ENCODE results near the gene MRPL43. TPM values are rescaled to one million over a fixed set of nuclear protein-coding genes. Genes with fewer than 3 reads are reported as not detected.

The MRPL43 gene
- total and polyA plus RNA-seq, 2 donors from 2014 or later: 81.5 to 157 TPM

GRCh38 chr10:101005361-101005760, 18.1 kb upstream of the MRPL43 start:
- no peak for FAIRE-seq
- peaks cover 0 to 25% (median 17%) of the 10 kb centered on the region in 3 donors for H3K36me3 ChIP-seq (ENCODE audit: control insufficient read depth in 2 of 3, insufficient read depth in 3 of 3, low read length in 3 of 3)
- DNase-seq: peak in 1 of 5 donors; percentile 41

GRCh38 chr10:101003639-101004206, 16.4 kb upstream of the MRPL43 start:
- Histone ChIP-seq H3K4me1 (ENCODE audit: control insufficient read depth in 2 of 3, insufficient read depth in 2 of 3, low read depth in 1 of 3, low read length in 3 of 3) (peaks cover 5 to 26% (median 8%) of the 10 kb centered on the region in 3 donors), H3K27ac (ENCODE audit: low read depth in 2 of 2, low read length in 2 of 2) (no peak overlapping the region), H3K9ac (ENCODE audit: low read length in 3 of 3) (no peak overlapping the region), H3K4me3 (ENCODE audit: low read length in 3 of 3) (no peak overlapping the region), H3K9me3 (ENCODE audit: control insufficient read depth in 2 of 3, insufficient read depth in 1 of 3, low read length in 3 of 3) (no peaks in the 10 kb centered on the region), H3K27me3 (ENCODE audit: control insufficient read depth, insufficient read depth, low read length) (no peaks in the 10 kb centered on the region), H3K36me3 (ENCODE audit: control insufficient read depth in 2 of 3, insufficient read depth in 3 of 3, low read length in 3 of 3) (peaks cover 0 to 25% (median 17%) of the 10 kb centered on the region in 3 donors)
- FAIRE-seq: no peak
- TF ChIP-seq, protein P1, sequence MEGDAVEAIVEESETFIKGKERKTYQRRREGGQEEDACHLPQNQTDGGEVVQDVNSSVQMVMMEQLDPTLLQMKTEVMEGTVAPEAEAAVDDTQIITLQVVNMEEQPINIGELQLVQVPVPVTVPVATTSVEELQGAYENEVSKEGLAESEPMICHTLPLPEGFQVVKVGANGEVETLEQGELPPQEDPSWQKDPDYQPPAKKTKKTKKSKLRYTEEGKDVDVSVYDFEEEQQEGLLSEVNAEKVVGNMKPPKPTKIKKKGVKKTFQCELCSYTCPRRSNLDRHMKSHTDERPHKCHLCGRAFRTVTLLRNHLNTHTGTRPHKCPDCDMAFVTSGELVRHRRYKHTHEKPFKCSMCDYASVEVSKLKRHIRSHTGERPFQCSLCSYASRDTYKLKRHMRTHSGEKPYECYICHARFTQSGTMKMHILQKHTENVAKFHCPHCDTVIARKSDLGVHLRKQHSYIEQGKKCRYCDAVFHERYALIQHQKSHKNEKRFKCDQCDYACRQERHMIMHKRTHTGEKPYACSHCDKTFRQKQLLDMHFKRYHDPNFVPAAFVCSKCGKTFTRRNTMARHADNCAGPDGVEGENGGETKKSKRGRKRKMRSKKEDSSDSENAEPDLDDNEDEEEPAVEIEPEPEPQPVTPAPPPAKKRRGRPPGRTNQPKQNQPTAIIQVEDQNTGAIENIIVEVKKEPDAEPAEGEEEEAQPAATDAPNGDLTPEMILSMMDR (IDR thresholded peaks at IDR 0.05; ENCODE audit: borderline replicate concordance, extremely low read depth, insufficient read depth): no peak
- intact Hi-C loops (cut with DNase I): no loop called here
- DNase-seq: peak in 1 of 5 donors; percentile 40

More at GRCh38 chr10:101005361-101005760, 18.1 kb upstream of the MRPL43 start:
- H3K9me3 ChIP-seq (ENCODE audit: control insufficient read depth in 2 of 3, insufficient read depth in 1 of 3, low read length in 3 of 3): no peaks in the 10 kb centered on the region
- H3K4me1 ChIP-seq (ENCODE audit: control insufficient read depth in 2 of 3, insufficient read depth in 2 of 3, low read depth in 1 of 3, low read length in 3 of 3): peaks cover 3 to 20% (median 8%) of the 10 kb centered on the region in 3 donors
- H3K4me3 ChIP-seq (ENCODE audit: low read length in 3 of 3): no peak overlapping the region
- TF ChIP-seq, protein P1 (IDR thresholded peaks at IDR 0.05; ENCODE audit: borderline replicate concordance, extremely low read depth, insufficient read depth): no peak
- intact Hi-C loops (cut with DNase I): no loop called here
- H3K27me3 ChIP-seq (ENCODE audit: control insufficient read depth, insufficient read depth, low read length): no peaks in the 10 kb centered on the region
- no peak overlapping the region for H3K27ac ChIP-seq (ENCODE audit: low read depth in 2 of 2, low read length in 2 of 2)
- H3K9ac ChIP-seq (ENCODE audit: low read length in 3 of 3): no peak overlapping the region

- peak overlapping the region; percentile 98 to 99 for H3K27ac ChIP-seq (ENCODE audit: low read depth in 2 of 2, low read length in 2 of 2)
- peaks cover 7 to 26% (median 8%) of the 10 kb centered on the region in 3 donors for H3K4me1 ChIP-seq (ENCODE audit: control insufficient read depth in 2 of 3, insufficient read depth in 2 of 3, low read depth in 1 of 3, low read length in 3 of 3)
- peak in 1 of 5 donors; percentile 45 for DNase-seq
- TF ChIP-seq, protein P1 (IDR thresholded peaks at IDR 0.05; ENCODE audit: borderline replicate concordance, extremely low read depth, insufficient read depth): no peak
- H3K9ac ChIP-seq (ENCODE audit: low read length in 3 of 3): peak overlapping the region in 1 of 3 donors; percentile 37
- FAIRE-seq: no peak
- no peak overlapping the region for H3K4me3 ChIP-seq (ENCODE audit: low read length in 3 of 3)
- H3K27me3 ChIP-seq (ENCODE audit: control insufficient read depth, insufficient read depth, low read length): no peaks in the 10 kb centered on the region
- intact Hi-C loops (cut with DNase I): no loop called here
- H3K9me3 ChIP-seq (ENCODE audit: control insufficient read depth in 2 of 3, insufficient read depth in 1 of 3, low read length in 3 of 3): no peaks in the 10 kb centered on the region
- peaks cover 0 to 25% (median 17%) of the 10 kb centered on the region in 3 donors for H3K36me3 ChIP-seq (ENCODE audit: control insufficient read depth in 2 of 3, insufficient read depth in 3 of 3, low read length in 3 of 3)
These were observed 15.2 kb upstream of the MRPL43 start for GRCh38 chr10:101002456-101002855.
